RWPE2 (cell line): Measurements from ENCODE around the gene PNMT.
"Not testable (repeated sequence)": the region's sequence is repeated elsewhere in the genome, so short reads cannot be mapped to it uniquely, and the experiment has no call there.

ENCODE experiments used
- ATAC-seq: fragments of 200-7000 bp; cut with Tn5 transposase; 3 replicates; pipeline ENCODE4 v1.9.1; 2021; ENCODE audit warnings: low read depth
- DNase-seq: peaks from one replicate; pipeline ENCODE4 v3.0.0-alpha.2; 2020; ENCODE audit warnings: low spot score
- H3K27ac ChIP-seq: fragments of 450-650 bp; 2 replicates; pipeline ENCODE4 v1.5.1; 2017; ENCODE audit warnings: mild to moderate bottlenecking; ENCODE audit not compliant: poor library complexity, severe bottlenecking
- H3K27me3 ChIP-seq: fragments of 250-450 bp; sonication (Bioruptor Pico); 2 replicates; pipeline ENCODE4 v1.5.1; 2021; ENCODE audit warnings: mild to moderate bottlenecking, moderate library complexity; ENCODE audit not compliant: insufficient read depth, poor library complexity, severe bottlenecking
- H3K36me3 ChIP-seq: fragments of 250-450 bp; sonication (Bioruptor Pico); 2 replicates; pipeline ENCODE4 v1.5.1; 2020; ENCODE audit warnings: low read depth, mild to moderate bottlenecking, moderate library complexity
- H3K4me1 ChIP-seq: fragments of 250-450 bp; sonication (Bioruptor Pico); 2 replicates; pipeline ENCODE4 v1.5.1; 2021; ENCODE audit warnings: mild to moderate bottlenecking, moderate library complexity; ENCODE audit not compliant: insufficient read depth, poor library complexity, severe bottlenecking
- H3K4me3 ChIP-seq: fragments of 250-450 bp; sonication (Bioruptor Pico); 2 replicates; pipeline ENCODE4 v1.5.1; 2021; ENCODE audit warnings: mild to moderate bottlenecking, moderate library complexity; ENCODE audit not compliant: severe bottlenecking
- H3K9me3 ChIP-seq: fragments of 250-450 bp; sonication (Bioruptor Pico); 2 replicates; pipeline ENCODE4 v1.5.1; 2021; ENCODE audit warnings: mild to moderate bottlenecking, moderate library complexity; ENCODE audit not compliant: severe bottlenecking
- TF ChIP-seq, protein P1 (sequence below): fragments of 450-650 bp; IDR thresholded peaks from one replicate; pipeline ENCODE4 v1.5.1; 2017; ENCODE audit warnings: mild to moderate bottlenecking, moderate library complexity; ENCODE audit not compliant: poor library complexity, severe bottlenecking

Gene PNMT

DNA sequence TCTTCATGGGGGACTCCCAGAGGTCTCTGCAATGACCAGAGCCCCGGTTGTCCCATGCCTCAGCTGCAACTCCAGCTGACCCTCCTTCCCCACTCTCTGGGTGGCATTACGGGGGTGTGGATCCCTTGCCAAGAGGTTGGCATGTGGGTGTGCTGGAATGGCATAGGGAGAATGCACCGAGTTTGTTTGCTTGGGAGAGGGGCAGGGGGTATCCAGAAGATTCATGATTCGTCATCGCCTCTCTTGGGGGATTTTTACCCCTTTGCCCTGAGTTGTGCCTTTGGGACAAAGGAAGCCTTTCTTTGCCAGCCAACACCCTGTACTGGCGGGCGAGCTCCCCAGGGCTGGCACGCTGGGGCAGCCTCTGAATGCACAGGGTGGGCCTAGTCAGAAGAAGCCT lies 38.1 kb downstream of the PNMT start:
- ATAC-seq (no peak), DNase-seq (no peak)
- peaks cover 38% of the 10 kb centered on the region for H3K36me3 ChIP-seq
- H3K4me3 ChIP-seq, result no peak overlapping the region
- no peaks in the 10 kb centered on the region for H3K27me3 ChIP-seq
- H3K4me1 ChIP-seq, result peaks cover 16% of the 10 kb centered on the region
- peak overlapping the region; percentile 56 for H3K27ac ChIP-seq
- TF ChIP-seq, protein P1, sequence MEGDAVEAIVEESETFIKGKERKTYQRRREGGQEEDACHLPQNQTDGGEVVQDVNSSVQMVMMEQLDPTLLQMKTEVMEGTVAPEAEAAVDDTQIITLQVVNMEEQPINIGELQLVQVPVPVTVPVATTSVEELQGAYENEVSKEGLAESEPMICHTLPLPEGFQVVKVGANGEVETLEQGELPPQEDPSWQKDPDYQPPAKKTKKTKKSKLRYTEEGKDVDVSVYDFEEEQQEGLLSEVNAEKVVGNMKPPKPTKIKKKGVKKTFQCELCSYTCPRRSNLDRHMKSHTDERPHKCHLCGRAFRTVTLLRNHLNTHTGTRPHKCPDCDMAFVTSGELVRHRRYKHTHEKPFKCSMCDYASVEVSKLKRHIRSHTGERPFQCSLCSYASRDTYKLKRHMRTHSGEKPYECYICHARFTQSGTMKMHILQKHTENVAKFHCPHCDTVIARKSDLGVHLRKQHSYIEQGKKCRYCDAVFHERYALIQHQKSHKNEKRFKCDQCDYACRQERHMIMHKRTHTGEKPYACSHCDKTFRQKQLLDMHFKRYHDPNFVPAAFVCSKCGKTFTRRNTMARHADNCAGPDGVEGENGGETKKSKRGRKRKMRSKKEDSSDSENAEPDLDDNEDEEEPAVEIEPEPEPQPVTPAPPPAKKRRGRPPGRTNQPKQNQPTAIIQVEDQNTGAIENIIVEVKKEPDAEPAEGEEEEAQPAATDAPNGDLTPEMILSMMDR, result no peak
- H3K9me3 ChIP-seq, result no peaks in the 10 kb centered on the region

DNA sequence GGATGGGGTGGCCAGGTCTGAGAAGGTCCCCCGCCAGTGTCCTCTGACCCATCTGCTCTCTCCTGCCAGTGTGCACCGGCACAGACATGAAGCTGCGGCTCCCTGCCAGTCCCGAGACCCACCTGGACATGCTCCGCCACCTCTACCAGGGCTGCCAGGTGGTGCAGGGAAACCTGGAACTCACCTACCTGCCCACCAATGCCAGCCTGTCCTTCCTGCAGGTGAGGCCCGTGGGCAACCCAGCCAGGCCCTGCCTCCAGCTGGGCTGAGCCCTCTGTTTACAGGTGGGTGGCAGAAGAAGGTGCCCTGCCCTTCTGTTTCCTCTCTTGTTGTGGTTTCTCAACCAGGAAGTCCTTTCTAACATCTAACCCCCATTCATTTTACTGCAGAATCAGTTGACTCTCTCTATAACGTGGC lies 38.7 kb downstream of the PNMT start:
- no peaks in the 10 kb centered on the region for H3K27me3 ChIP-seq
- no peak overlapping the region for H3K4me3 ChIP-seq
- H3K27ac ChIP-seq, result peak overlapping the region; percentile 56
- DNase-seq (no peak), ATAC-seq (no peak)
- TF ChIP-seq, protein P1, result no peak
- no peaks in the 10 kb centered on the region for H3K9me3 ChIP-seq
- peaks cover 42% of the 10 kb centered on the region for H3K36me3 ChIP-seq
- peaks cover 16% of the 10 kb centered on the region for H3K4me1 ChIP-seq

DNA sequence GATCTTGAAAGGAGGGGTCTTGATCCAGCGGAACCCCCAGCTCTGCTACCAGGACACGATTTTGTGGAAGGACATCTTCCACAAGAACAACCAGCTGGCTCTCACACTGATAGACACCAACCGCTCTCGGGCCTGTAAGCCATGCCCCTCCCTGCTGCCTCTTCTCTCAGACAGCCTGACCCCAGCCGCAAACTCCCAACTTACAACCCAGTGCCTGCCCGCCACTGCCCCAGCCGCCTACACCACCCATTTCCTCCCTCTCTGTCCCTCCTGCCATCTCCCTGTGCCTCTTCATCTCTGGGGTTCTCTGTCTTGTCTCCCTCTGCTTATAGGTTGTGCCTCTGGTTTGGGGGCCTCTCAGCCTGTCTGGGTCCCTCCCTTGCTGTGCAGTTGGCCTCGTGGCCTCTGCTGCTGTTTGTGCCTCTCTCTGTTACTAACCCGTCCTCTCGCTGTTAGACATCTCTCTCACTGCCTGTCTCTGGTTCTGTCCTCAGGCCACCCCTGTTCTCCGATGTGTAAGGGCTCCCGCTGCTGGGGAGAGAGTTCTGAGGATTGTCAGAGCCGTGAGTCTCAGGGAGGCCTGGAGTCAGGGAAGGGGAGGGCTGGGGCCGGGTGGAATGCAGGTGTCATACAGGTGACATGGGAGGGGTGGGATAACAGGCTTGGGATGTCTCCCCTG lies 41.2 kb downstream of the PNMT start:
- Histone ChIP-seq H3K4me1 (peaks cover 16% of the 10 kb centered on the region), H3K27me3 (no peaks in the 10 kb centered on the region), H3K4me3 (no peak overlapping the region), H3K9me3 (no peaks in the 10 kb centered on the region), H3K36me3 (peaks cover 59% of the 10 kb centered on the region), H3K27ac (no peak overlapping the region)
- TF ChIP-seq, protein P1, result no peak
- no peak for DNase-seq
- ATAC-seq, result no peak

DNA sequence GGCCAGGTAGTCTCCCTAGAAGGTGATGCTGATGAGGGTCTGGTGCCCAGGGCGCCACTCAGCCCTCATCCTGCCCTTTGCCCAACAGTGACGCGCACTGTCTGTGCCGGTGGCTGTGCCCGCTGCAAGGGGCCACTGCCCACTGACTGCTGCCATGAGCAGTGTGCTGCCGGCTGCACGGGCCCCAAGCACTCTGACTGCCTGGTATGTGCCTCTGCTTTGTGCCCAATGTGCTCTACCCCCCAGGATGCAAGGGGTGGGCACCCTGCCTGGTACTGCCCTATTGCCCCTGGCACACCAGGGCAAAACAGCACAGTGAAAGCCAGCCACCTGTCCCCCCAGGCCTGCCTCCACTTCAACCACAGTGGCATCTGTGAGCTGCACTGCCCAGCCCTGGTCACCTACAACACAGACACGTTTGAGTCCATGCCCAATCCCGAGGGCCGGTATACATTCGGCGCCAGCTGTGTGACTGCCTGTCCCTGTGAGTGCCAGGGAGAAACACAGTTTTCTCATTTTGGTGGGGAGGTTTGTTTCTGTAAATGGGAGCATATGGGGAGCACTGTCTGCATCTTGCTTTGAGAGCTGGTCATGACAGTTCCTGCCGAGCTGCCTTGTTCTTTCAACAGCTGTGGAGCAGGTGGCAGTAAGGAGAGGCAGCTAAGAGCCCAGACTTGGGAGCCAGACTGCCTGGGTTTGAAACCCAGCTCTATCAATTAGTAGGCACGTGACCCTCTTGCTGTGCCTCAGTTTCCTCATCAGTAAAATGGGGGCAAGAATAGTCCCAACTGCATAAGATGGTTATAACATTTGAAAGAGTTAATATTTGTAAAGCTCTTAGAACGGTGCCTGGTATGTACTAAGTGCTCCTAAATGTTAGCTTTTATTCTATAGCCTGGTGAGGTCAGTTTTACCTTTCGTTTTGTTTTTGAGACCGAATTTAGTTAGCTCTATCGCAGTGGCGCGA lies 42.0 kb downstream of the PNMT start:
- no peaks in the 10 kb centered on the region for H3K27me3 ChIP-seq
- no peak for ATAC-seq
- DNase-seq, result no peak
- H3K27ac ChIP-seq, result no peak overlapping the region
- H3K4me1 ChIP-seq, result peaks cover 10% of the 10 kb centered on the region
- TF ChIP-seq, protein P1, result no peak
- peaks cover 64% of the 10 kb centered on the region for H3K36me3 ChIP-seq
- H3K4me3 ChIP-seq, result no peak overlapping the region
- H3K9me3 ChIP-seq, result no peaks in the 10 kb centered on the region

DNA sequence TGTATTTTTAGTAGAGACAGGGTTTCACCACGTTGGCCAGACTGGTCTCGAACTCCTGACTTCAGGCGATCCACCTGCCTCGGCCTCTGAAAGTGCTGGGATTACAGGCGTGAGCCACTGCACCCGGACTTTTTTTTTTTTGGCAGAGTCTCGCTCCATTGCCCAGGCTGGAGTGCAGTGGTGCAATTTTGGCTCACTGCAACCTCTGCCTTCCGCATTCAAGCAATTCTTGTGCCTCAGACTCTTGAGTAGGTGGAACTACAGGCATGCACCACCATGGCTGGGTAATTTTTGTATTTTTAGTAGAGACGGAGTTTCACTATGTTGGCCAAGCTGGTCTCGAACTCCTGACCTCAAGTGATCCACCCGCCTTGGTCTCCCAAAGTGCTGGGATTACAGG lies 42.8 kb downstream of the PNMT start:
- not testable (repeated sequence) for H3K4me1 ChIP-seq, ATAC-seq, H3K27ac ChIP-seq, H3K4me3 ChIP-seq, H3K27me3 ChIP-seq, DNase-seq, H3K9me3 ChIP-seq
- H3K36me3 ChIP-seq, result peaks cover 72% of the 10 kb centered on the region
